Nephron (organoid): Measurements from ENCODE around the gene FAM229A.

ENCODE experiments used
- H3K27ac Mint-ChIP-seq, 3 experiments: 2 replicates each; pipeline ENCODE4 v1.8.0; 2020; ENCODE audit warnings: mixed read lengths in 3 of 3, mild to moderate bottlenecking in 2 of 3, moderate library complexity in 1 of 3
- H3K27me3 Mint-ChIP-seq: 2 replicates; pipeline ENCODE4 v1.8.0; 2021; ENCODE audit warnings: low read depth, mild to moderate bottlenecking, moderate library complexity, mixed read lengths
- H3K36me3 Mint-ChIP-seq: 2 replicates; pipeline ENCODE4 v1.8.0; 2020; ENCODE audit warnings: low read depth, mixed read lengths
- H3K4me1 Mint-ChIP-seq: 2 replicates; pipeline ENCODE4 v1.8.0; 2020; ENCODE audit warnings: mixed read lengths
- H3K4me3 Mint-ChIP-seq, 3 experiments: 2 replicates each; pipeline ENCODE4 v1.8.0; 2020; ENCODE audit warnings: mild to moderate bottlenecking in 3 of 3, mixed read lengths in 3 of 3, moderate library complexity in 2 of 3
- H3K9me3 Mint-ChIP-seq: 2 replicates; pipeline ENCODE4 v1.8.0; 2020; ENCODE audit warnings: mixed read lengths
- TF ChIP-seq, protein P1 (sequence below), 3 experiments: fragments of 200-600 bp; sonication (generic); IDR thresholded peaks; one replicate each; pipeline ENCODE4 v1.5.0; 2021; ENCODE audit warnings: antibody characterized with exemption in 3 of 3; ENCODE audit not compliant: unreplicated experiment in 3 of 3

Gene FAM229A

DNA sequence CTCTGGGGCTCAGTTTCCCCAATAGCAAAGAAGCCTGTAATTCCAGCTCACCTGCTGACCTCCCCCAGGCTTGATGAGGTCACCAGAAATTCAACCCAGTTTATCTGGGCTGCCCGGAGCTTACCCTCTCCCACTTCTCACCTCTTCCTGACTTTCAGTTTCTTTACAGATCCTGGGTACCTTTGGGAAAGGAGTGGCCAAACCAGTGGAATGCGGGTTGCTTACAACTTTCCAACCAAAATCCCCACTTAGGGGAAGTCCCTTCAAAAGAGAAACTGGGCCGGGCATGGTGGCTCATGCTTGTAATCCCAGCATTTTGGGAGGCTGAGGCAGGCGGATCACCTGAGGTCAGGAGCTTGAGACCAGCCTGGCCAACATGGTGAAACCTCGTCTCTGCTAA is 20.3 kb downstream of the FAM229A start:
- peaks cover 39% of the 10 kb centered on the region for H3K4me1 Mint-ChIP-seq

DNA sequence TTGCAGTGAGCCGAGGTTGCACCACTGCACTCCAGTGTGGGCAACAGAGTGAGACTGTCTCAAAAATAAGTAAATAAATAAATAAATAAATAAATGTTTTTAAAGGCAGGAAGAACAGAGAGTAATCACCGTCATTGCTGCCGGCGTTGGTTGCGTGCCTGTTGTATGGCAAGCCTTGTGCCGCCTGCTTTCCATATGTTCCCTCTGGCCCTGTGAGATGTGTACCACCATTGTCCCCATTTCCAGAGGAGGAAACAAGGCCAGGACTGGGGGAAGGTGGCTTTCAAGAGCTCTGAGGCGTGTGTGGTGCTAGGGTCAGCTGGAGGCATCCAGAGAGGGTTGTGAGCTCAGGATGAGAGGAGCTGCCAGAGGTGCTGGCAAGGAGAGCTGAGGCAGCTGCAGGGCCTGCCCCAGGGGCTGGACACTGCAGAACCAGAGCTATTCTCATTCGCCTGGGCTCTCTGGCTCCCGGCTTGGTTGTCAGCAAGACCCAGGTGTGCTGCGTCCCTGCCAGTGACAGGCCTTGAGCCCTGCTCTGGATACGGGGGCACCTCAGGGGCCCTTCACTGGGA is 21.0 kb downstream of the FAM229A start:
- Mint-ChIP-seq H3K27ac (no peak overlapping the region), H3K36me3 (no peaks in the 10 kb centered on the region), H3K27me3 (no peaks in the 10 kb centered on the region), H3K4me1 (peaks cover 34% of the 10 kb centered on the region), H3K4me3 (no peak overlapping the region), H3K9me3 (no peaks in the 10 kb centered on the region)
- TF ChIP-seq, protein P1, sequence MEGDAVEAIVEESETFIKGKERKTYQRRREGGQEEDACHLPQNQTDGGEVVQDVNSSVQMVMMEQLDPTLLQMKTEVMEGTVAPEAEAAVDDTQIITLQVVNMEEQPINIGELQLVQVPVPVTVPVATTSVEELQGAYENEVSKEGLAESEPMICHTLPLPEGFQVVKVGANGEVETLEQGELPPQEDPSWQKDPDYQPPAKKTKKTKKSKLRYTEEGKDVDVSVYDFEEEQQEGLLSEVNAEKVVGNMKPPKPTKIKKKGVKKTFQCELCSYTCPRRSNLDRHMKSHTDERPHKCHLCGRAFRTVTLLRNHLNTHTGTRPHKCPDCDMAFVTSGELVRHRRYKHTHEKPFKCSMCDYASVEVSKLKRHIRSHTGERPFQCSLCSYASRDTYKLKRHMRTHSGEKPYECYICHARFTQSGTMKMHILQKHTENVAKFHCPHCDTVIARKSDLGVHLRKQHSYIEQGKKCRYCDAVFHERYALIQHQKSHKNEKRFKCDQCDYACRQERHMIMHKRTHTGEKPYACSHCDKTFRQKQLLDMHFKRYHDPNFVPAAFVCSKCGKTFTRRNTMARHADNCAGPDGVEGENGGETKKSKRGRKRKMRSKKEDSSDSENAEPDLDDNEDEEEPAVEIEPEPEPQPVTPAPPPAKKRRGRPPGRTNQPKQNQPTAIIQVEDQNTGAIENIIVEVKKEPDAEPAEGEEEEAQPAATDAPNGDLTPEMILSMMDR (IDR thresholded peaks at IDR 0.05; ENCODE audit: unreplicated experiment in 3 of 3) = no peak

More for the DNA sequence above, 20.3 kb downstream of the FAM229A start:
- TF ChIP-seq, protein P1 (IDR thresholded peaks at IDR 0.05; ENCODE audit: unreplicated experiment in 3 of 3) = no peak
- Mint-ChIP-seq H3K9me3 (no peaks in the 10 kb centered on the region), H3K4me3 (no peak overlapping the region), H3K36me3 (no peaks in the 10 kb centered on the region), H3K27ac (no peak overlapping the region), H3K27me3 (peaks cover 3% of the 10 kb centered on the region)

DNA sequence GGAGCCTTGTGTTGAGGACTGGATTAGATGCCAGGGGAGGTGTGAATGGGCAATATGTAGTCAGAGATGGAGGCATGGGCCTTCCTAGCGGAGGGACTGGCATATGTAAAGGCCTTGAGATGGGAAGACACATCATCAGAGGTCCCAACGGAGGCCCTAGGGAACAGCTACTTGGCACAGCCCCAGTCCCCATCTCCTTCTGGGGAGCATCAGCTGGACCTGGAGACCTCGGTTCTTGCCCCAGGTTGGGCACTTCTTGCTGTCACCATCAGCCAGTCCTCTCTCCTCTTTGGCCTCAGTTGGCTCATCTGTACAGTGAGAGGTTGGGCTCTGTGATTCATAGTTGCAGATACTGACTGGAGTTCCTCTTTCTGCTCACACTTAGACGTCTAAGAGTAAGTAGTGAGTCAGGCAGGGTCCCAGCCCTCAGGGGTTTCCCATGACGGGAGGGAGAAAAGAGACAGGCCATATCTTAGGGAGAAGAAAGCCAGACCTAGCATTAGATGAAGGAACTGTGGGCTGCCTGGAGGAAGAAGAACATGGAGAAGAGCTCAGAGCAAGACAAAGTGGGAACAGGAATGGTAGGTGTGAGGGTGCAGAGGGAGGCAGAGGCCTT is 22.8 kb downstream of the FAM229A start:
- no peak overlapping the region for H3K4me3 Mint-ChIP-seq

DNA sequence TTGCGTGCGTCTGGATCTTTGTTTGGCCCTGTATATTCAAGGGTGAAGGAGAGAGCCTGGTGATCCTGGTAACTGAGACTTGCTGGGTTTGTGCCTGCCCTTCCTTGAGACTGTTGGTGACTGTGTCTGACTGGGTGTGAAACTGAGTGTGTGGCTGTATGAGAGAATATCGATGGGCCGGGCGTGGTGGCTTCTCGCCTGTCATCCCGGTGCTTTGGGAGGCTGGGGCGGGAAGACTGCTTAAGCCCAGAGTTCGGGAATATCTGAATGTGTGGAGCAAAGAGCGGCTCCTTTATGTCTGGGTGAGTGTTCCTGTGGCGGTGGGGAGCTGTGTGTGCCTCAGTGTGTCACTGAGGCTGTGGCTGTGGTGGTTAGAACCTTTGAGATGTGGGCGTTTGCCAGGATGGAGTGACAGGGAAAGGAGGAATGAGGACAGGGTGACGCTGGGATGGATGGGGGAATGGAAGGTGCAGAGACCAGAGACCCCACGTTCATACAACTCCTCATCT is 23.6 kb downstream of the FAM229A start:
- TF ChIP-seq, protein P1 (IDR thresholded peaks at IDR 0.05; ENCODE audit: unreplicated experiment in 3 of 3) = no peak
- peak overlapping the region; percentile 48 to 79 (median 70) for H3K4me3 Mint-ChIP-seq
- no peaks in the 10 kb centered on the region for H3K9me3 Mint-ChIP-seq
- peaks cover 34% of the 10 kb centered on the region for H3K4me1 Mint-ChIP-seq
- H3K27ac Mint-ChIP-seq = peak overlapping the region; percentile 60 to 88 (median 74)
- no peaks in the 10 kb centered on the region for H3K27me3 Mint-ChIP-seq
- peaks cover 12% of the 10 kb centered on the region for H3K36me3 Mint-ChIP-seq

More for the DNA sequence above, 22.8 kb downstream of the FAM229A start:
- H3K27ac Mint-ChIP-seq = peak overlapping the region in 2 of 3 experiments; percentile 2 to 21
- H3K27me3 Mint-ChIP-seq = no peaks in the 10 kb centered on the region
- TF ChIP-seq, protein P1 (IDR thresholded peaks at IDR 0.05; ENCODE audit: unreplicated experiment in 3 of 3) = no peak
- peaks cover 5% of the 10 kb centered on the region for H3K36me3 Mint-ChIP-seq
- H3K9me3 Mint-ChIP-seq = no peaks in the 10 kb centered on the region
- H3K4me1 Mint-ChIP-seq = peaks cover 27% of the 10 kb centered on the region

DNA sequence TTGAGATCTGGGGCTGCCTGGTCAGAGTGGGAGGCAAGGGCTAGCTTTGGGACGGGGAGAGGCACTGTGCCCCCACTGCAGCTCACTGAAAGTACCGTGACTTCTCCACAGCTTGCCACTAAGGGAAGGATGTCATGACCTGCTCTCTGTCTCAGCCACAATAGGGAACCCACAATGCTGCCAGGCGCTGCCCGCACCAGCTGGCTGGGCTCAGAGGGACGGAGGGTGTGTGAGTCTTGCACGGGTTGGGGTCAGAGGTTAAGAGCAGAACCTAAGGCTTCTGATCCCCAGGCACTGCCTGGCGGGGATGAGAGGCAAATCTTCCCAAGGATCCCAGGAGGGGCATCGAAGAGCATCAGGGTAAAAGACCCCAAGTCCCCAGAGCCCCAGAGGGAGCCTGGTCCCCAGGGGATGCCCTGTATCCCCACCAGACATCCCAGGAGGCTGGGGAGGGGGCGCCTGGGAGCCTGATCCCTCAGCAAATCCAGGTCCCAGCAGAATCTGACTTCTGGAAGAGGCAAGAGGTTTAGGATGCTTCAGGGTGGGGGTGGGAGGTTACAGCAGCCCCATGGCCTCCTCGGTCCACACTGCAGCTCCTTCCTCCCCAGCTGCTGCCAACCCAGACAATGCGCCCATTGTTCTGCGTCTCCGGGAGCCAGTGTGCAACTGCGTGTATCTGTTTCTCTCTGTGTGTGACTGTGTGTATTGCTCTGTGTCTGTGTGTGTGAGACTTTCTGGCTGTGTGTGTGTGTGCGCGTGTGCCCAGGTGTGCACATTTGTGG is 24.2 kb downstream of the FAM229A start:
- TF ChIP-seq, protein P1 (IDR thresholded peaks at IDR 0.05; ENCODE audit: unreplicated experiment in 3 of 3) = no peak
- H3K27me3 Mint-ChIP-seq = no peaks in the 10 kb centered on the region
- H3K27ac Mint-ChIP-seq = peak overlapping the region; percentile 60 to 88 (median 74)
- peak overlapping the region; percentile 48 to 79 (median 70) for H3K4me3 Mint-ChIP-seq
- no peaks in the 10 kb centered on the region for H3K9me3 Mint-ChIP-seq
- peaks cover 17% of the 10 kb centered on the region for H3K36me3 Mint-ChIP-seq
- H3K4me1 Mint-ChIP-seq = peaks cover 39% of the 10 kb centered on the region
